Right lobe of liver (tissue), 6 donors: Measurements from ENCODE around the gene RHBDL2. TPM values are rescaled to one million over a fixed set of nuclear protein-coding genes. Genes with fewer than 3 reads are reported as not detected.

Source experiments
- ATAC-seq, 4 donors: fragments of 200-7000 bp; cut with Tn5 transposase; one replicate each; pipeline ENCODE4 v1.9.1; 2020; ENCODE audit warnings: mild to moderate bottlenecking in 4 of 4, moderate library complexity in 4 of 4
- DNase-seq, 3 donors: peaks; one replicate each; pipeline ENCODE4 v3.0.0-alpha.2; 2020
- H3K27ac ChIP-seq, 3 donors: fragments of 200-600 bp; one replicate each; pipeline ENCODE4 v1.8.0; 2022
- H3K27me3 ChIP-seq, 2 donors: fragments of 200-600 bp; one replicate each; pipeline ENCODE4 v1.8.0; 2022
- H3K36me3 ChIP-seq, 4 donors: fragments of 200-600 bp; sonication (generic) in 1 of 4; one replicate each; pipeline versions ENCODE4 v1.5.1 to v1.8.0; 2017 to 2022; ENCODE audit warnings: control low read depth in 1 of 4
- H3K4me1 ChIP-seq, 4 donors: fragments of 200-600 bp; sonication (generic) in 1 of 4; one replicate each; pipeline versions ENCODE4 v1.5.1 to v1.8.0; 2017 to 2022; ENCODE audit warnings: control low read depth in 1 of 4
- H3K4me3 ChIP-seq, 3 donors: fragments of 200-600 bp; one replicate each; pipeline ENCODE4 v1.8.0; 2022
- H3K9me3 ChIP-seq, 4 donors: fragments of 200-600 bp; sonication (generic) in 1 of 4; one replicate each; pipeline versions ENCODE4 v1.5.1 to v1.8.0; 2017 to 2022; ENCODE audit warnings: control low read depth in 1 of 4
- POLR2A ChIP-seq: fragments of 450-650 bp; IDR thresholded peaks from one replicate; pipeline ENCODE4 v1.6.1; 2017; ENCODE audit warnings: antibody characterized with exemption, mild to moderate bottlenecking
- WGBS: methylation state at CpG from one replicate; pipeline ENCODE4 v1.1.6; 2018; ENCODE audit warnings: low coverage, low lambda C conversion rate; ENCODE audit not compliant: insufficient coverage; ENCODE audit errors: missing lambda C conversion rate; 5-methylcytosine and 5-hydroxymethylcytosine counted together
- intact Hi-C, 2 donors: fragments of 100-400 bp; cut with DNase I; formaldehyde crosslinking; loops; one replicate each; pipeline versions ENCODE4 v1.11.2 to v1.14.1; 2022
- total RNA-seq, 6 experiments: library from RNA; depleted of rRNA in 2 of 6; stranded (reverse); fragments of >200 nt in 2 of 6; fragmentation: NEBNext Ultra II Directional in 3 of 6; extraction: Animal tissue kit (Norgen Biotek cat#: 25700) in 3 of 6; gene quantifications; one replicate each; pipeline versions ENCODE4 v1.1.0 to v1.2.4, GENCODE V29; 2016 to 2023
- TF ChIP-seq, protein P1 (sequence below), 4 donors: fragments of 200-600 bp in 3 of 4; fragments of 450-650 bp in 1 of 4; IDR thresholded peaks; one replicate each; pipeline versions ENCODE4 v1.5.1 to v1.8.0; 2016 to 2022; ENCODE audit warnings: antibody characterized with exemption in 4 of 4, mild to moderate bottlenecking in 2 of 4
- donor health status: DM: no; HTN: yes; CAD: no.
- donor health status: DM: no; HTN: no; CAD: no.
- donor health status: DM: no; HTN: no; CAD: no.
- donor health status: DM: no; HTN: yes; CAD: no.
- donor health status: DM: no; HTN: yes; CAD: no.

RHBDL2 gene
- total RNA-seq, 6 experiments from 2014 or later, result 0.12 TPM; not detected in 5

DNA sequence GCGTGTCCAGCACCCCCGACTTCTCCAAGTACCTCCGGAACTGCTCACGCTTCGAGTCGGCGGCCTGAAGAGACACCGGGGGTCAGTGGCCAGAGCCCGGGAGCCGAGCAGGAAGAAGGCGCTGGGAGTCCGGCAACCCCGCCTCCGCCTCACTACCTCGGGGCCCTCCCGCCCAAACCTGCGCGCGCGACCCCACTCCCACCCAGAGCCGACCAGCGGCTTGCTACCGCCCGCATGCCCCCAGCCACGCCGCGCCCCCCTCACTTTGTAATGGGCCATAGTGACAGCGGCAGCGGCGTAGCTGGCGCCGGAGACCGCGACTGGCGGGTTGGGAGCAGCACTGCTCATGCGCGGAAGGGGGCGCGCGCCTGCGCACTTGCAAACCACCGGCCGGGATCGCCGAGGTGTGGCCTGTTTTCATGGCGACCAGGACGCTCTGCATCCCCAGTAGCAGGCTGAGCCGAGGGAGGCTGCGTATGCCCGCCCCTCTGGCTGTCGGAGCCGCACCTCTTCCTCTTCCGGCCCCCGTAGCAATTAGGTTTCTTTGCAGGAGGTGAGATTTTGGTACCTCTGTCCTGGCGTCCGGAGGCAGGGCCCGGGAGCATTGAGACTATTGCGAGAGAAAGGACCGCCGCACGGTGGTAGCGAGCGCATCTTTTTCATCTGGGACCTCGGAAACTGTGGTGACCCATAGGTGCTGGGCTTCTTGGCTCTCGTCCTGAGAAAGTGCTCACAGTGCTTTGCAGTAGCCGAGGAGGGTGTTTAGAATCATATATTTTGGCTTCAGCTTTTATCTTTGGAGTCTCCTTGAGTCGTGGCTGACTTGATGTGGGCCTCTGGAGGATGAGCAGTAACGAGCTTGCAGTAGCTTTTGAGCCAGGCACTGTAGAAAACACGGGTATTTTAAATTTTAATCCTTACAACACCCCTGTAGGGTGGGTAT, 68.3 kb downstream of the RHBDL2 start, which contains the start of gene MYCBP:
Gene MYCBP (minus strand): TSS at position 322 of the 943 bp plus-strand sequence. CDS start 43 bp downstream, at position 279.
- TF ChIP-seq, protein P1, sequence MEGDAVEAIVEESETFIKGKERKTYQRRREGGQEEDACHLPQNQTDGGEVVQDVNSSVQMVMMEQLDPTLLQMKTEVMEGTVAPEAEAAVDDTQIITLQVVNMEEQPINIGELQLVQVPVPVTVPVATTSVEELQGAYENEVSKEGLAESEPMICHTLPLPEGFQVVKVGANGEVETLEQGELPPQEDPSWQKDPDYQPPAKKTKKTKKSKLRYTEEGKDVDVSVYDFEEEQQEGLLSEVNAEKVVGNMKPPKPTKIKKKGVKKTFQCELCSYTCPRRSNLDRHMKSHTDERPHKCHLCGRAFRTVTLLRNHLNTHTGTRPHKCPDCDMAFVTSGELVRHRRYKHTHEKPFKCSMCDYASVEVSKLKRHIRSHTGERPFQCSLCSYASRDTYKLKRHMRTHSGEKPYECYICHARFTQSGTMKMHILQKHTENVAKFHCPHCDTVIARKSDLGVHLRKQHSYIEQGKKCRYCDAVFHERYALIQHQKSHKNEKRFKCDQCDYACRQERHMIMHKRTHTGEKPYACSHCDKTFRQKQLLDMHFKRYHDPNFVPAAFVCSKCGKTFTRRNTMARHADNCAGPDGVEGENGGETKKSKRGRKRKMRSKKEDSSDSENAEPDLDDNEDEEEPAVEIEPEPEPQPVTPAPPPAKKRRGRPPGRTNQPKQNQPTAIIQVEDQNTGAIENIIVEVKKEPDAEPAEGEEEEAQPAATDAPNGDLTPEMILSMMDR (IDR thresholded peaks at IDR 0.05), result peak in 1 of 4 donors; percentile 29
- peak; percentile 50 for TF ChIP-seq POLR2A
- H3K27ac ChIP-seq, result peak within 1 kb of the TSS in 2 of 3 donors; percentile 44 to 45
- no peaks in the 10 kb centered on the region for H3K36me3 ChIP-seq
- H3K4me3 ChIP-seq, result peak within 1 kb of the TSS; percentile 76 to 89 (median 79)
- peak; percentile 99 to 100 (median 100) for ATAC-seq
- intact Hi-C loops, result no loop called here
- WGBS, result 0% methylated on average over 23 of the region's 69 CpGs
- DNase-seq, result peak; percentile 97 to 98 (median 98)
- no peaks in the 10 kb centered on the region for H3K27me3 ChIP-seq
- peaks cover 0 to 16% (median 0%) of the 10 kb centered on the region in 4 donors for H3K4me1 ChIP-seq
- H3K9me3 ChIP-seq, result no peaks in the 10 kb centered on the region

DNA sequence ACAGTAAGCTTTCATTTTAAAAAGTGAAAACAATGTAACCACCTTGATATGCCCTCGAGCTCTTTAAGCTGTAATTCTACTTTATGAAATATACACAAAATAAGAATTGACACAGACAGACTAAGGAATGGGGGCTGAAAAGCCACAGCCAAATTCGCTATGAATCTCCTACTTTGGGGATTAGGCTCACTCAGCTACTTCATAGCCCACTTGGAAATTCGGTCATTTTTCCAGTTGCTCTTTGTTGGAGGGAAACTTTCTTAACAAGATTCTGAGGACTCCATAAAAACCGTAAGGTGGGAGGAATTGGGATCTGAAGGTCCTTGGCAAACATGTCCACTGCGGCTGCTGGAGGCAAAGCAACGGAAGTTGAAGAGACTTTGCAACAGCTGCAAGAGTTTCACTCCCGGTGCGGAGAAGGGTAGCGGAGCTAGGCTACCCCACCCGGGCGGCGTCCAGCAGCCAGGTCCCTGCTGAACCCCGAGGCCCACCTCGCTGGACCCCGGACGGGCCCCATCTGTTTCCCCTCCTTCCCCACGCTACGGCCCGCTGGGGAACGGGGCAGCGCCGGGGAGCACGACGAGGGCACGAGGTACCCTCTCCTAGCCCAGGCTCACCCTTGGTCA, 69.1 kb downstream of the RHBDL2 start:
- no peak for DNase-seq
- H3K36me3 ChIP-seq, result no peaks in the 10 kb centered on the region
- peak in 3 of 4 donors; percentile 8 to 20 (median 11) for ATAC-seq
- H3K27me3 ChIP-seq, result no peaks in the 10 kb centered on the region
- H3K27ac ChIP-seq, result peak overlapping the region in 2 of 3 donors; percentile 44 to 45
- no peaks in the 10 kb centered on the region for H3K9me3 ChIP-seq
- peaks cover 0 to 16% (median 0%) of the 10 kb centered on the region in 4 donors for H3K4me1 ChIP-seq
- H3K4me3 ChIP-seq, result peak overlapping the region; percentile 76 to 89 (median 79)
- no peak for TF ChIP-seq POLR2A
- TF ChIP-seq, protein P1 (IDR thresholded peaks at IDR 0.05), result no peak
- intact Hi-C loops, result no loop called here
- 11% methylated on average over 13 of the region's 25 CpGs for WGBS

DNA sequence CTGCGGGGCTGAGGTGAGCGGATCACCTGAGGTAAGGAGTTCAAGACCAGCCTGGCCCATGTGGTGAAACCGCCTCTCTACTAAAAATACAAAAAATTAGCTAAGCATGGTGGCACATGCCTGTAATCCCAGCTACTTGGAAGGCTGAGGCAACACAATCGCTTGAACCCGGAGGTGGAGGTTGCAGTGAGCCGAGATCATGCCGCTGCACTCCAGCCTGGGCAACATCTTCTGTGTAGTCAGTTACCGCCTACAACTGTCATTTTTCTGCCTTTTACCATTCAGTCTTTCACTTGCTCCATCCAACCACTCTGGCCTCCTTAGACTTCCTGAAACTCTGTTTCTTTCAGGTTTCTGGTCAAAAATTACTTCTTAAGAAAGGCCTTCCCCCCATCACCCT, 70.6 kb downstream of the RHBDL2 start:
- Histone ChIP-seq H3K27ac (no peak overlapping the region), H3K9me3 (no peaks in the 10 kb centered on the region), H3K4me1 (peaks cover 0 to 16% (median 0%) of the 10 kb centered on the region in 4 donors), H3K4me3 (no peak overlapping the region), H3K36me3 (no peaks in the 10 kb centered on the region), H3K27me3 (no peaks in the 10 kb centered on the region)
- intact Hi-C loops, result no loop called here
- no peak for ATAC-seq
- TF ChIP-seq POLR2A, result no peak
- TF ChIP-seq, protein P1 (IDR thresholded peaks at IDR 0.05), result no peak
- DNase-seq, result no peak
- 88% methylated on average over 7 of the region's 8 CpGs for WGBS

DNA sequence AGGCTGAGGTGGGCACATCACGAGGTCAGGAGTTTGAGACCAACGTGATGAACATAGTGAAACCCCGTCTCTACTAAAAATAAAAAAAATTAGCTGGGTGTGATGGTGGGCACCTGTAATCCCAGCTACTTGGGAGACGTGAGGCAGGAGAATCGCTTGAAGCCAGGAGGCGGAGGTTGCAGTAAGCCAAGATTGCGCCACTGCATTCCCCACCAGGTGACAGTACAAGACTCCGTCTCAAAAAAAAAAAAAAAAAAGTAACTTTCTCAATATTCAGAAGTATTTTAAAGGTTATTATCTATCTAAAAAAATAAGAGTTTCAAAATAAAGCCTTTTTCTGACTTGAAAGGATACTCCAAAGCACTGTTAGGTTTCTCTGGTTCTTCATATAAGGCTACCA, 74.4 kb downstream of the RHBDL2 start:
- Histone ChIP-seq H3K36me3 (no peaks in the 10 kb centered on the region), H3K4me3 (no peak overlapping the region), H3K27me3 (no peaks in the 10 kb centered on the region), H3K4me1 (peaks cover 0 to 7% (median 1%) of the 10 kb centered on the region in 4 donors), H3K27ac (no peak overlapping the region), H3K9me3 (no peaks in the 10 kb centered on the region)
- intact Hi-C loops, result no loop called here
- TF ChIP-seq POLR2A, result no peak
- TF ChIP-seq, protein P1 (IDR thresholded peaks at IDR 0.05), result no peak
- no peak for ATAC-seq
- DNase-seq, result no peak
- WGBS, result 92% methylated on average over 8 of the region's 8 CpGs
